Measurements from ENCODE around the gene GPR26. TPM values are rescaled to one million over a fixed set of nuclear protein-coding genes. Genes with fewer than 3 reads are reported as not detected.
A peak's percentile ranks its signal among the peaks of the same experiment; 100 is the strongest.

GPR26 gene
- 0.07 and 0.09 TPM in 2 replicates for total RNA-seq (2021)
- long read RNA-seq, full-length matches to known transcripts = 1 of 1 reads
- long read RNA-seq, partial matches to known transcripts = 0 of 1 reads
- long read RNA-seq, other reads (novel, unspliced or antisense) = 0 of 1 reads

GRCh38 chr10:123666318-123667236, at the start of gene GPR26:
Gene GPR26 (plus strand): TSS chr10:123666355. CDS start chr10:123666408, 53 bp downstream.
- Histone ChIP-seq H2BK120ac (ENCODE audit: low read depth, low read length, poor library complexity, severe bottlenecking) (no peak within 1 kb of the TSS), H3K14ac (ENCODE audit: insufficient read depth, low read length) (no peak within 1 kb of the TSS), H3K23me2 (ENCODE audit: insufficient read length, low read depth, low read length, poor library complexity, severe bottlenecking) (peaks cover 4% of the 10 kb centered on the region), H3K4me1 (ENCODE audit: insufficient read depth, low read length) (no peaks in the 10 kb centered on the region), H4K20me1 (ENCODE audit: control insufficient read depth, insufficient read depth, insufficient read length) (no peaks in the 10 kb centered on the region), H3K23ac (ENCODE audit: insufficient read length, low read depth, low read length) (no peak within 1 kb of the TSS), H3T11ph (ENCODE audit: low read length) (no peak within 1 kb of the TSS), H3K79me2 (ENCODE audit: insufficient read depth, low read length) (no peaks in the 10 kb centered on the region), H3K79me1 (ENCODE audit: insufficient read depth, low read depth, low read length, poor library complexity, severe bottlenecking) (no peaks in the 10 kb centered on the region), H2BK5ac (ENCODE audit: insufficient read length, low read length) (no peak within 1 kb of the TSS), H3K9ac (ENCODE audit: extremely low read depth, insufficient read length, low read length) (no peak within 1 kb of the TSS), H3K56ac (ENCODE audit: insufficient read length, low read depth, low read length) (no peak within 1 kb of the TSS), H4K5ac (ENCODE audit: insufficient read length, low read depth, low read length) (no peak within 1 kb of the TSS), H3K9me3 (ENCODE audit: control insufficient read depth, low read depth, low read length) (no peaks in the 10 kb centered on the region), H3K4me2 (ENCODE audit: insufficient read depth, insufficient read length, low read length) (peak within 1 kb of the TSS; percentile 62), H4K8ac (replicated peaks; ENCODE audit: insufficient read length, low read depth, low read length) (no peak within 1 kb of the TSS), H3K4ac (ENCODE audit: low read depth, low read length) (no peak within 1 kb of the TSS), H3K27me3 (ENCODE audit: insufficient read depth, low read length) (peaks cover 31% of the 10 kb centered on the region; the same call in 1 of the 2 replicates), H2BK12ac (ENCODE audit: insufficient read length, low read depth, low read length) (no peak within 1 kb of the TSS), H3K27ac (ENCODE audit: insufficient read length, low read depth, low read length) (no peak within 1 kb of the TSS), H2BK20ac (ENCODE audit: low read depth, low read length, poor library complexity, severe bottlenecking) (no peak within 1 kb of the TSS), H2AK5ac (ENCODE audit: insufficient read length, low read length) (no peak within 1 kb of the TSS), H2BK15ac (ENCODE audit: low read depth, low read length) (no peak within 1 kb of the TSS), H2AFZ (ENCODE audit: low read length) (no peak within 1 kb of the TSS), H4K91ac (ENCODE audit: insufficient read length, low read depth, low read length) (no peak within 1 kb of the TSS), H3K18ac (ENCODE audit: insufficient read length, low read depth, low read length) (no peak within 1 kb of the TSS)
- Mint-ChIP-seq H3K9me3 (peaks cover 2 to 9% of the 10 kb centered on the region in 2 experiments; a peak in 4 of 5 replicates), H3K27ac (no peak within 1 kb of the TSS), H3K36me3 (ENCODE audit: insufficient read depth in 1 of 3, low read depth in 3 of 3) (peaks cover 0 to 4% (median 3%) of the 10 kb centered on the region in 3 experiments; a peak in 2 of 7 replicates), H3K27me3 (ENCODE audit: low read depth) (peaks cover 77% of the 10 kb centered on the region), H3K4me1 (peaks cover 18 to 26% of the 10 kb centered on the region in 2 experiments), H3K4me3 (peak within 1 kb of the TSS; percentile 65 to 84)
- peak; percentile 78 for DNase-seq
- peak; percentile 22; the same call in 1 of the 3 replicates for TF ChIP-seq CTCF (conservative IDR thresholded peaks at IDR 0.05)
- no CpG with 5 or more reads among the region's 101 CpGs for WGBS (ENCODE audit: extremely low coverage, insufficient read length, low lambda C conversion rate)

Measured in H9 (cell line).